Measurements from ENCODE around the gene MEOX2. TPM values are rescaled to one million over a fixed set of nuclear protein-coding genes. Genes with fewer than 3 reads are reported as not detected.

Gene MEOX2
- total RNA-seq, 4 donors from 2014 or later: 0.51 to 16.9 (median 5.7) TPM

DNA sequence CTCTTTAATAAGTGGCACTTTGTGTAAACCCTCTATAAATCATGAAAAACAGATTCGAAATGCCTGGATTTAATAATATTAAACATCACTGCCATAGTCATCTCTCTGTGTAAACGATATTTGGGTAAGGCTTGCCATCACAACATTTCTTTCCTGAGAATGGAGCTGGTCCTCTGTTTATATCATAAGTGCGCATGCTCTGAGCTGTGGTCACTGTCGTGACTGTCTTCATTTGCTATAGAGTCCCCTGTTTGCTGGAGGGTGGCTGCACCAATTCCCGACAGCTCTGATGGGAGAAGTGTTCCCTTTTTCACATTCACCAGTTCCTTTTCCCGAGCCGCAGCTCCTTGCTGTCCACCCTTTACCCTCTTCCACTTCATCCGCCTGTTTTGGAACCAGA, 74.3 kb downstream of the MEOX2 start:
- no peaks in the 10 kb centered on the region for H3K27me3 ChIP-seq
- TF ChIP-seq, protein P1, sequence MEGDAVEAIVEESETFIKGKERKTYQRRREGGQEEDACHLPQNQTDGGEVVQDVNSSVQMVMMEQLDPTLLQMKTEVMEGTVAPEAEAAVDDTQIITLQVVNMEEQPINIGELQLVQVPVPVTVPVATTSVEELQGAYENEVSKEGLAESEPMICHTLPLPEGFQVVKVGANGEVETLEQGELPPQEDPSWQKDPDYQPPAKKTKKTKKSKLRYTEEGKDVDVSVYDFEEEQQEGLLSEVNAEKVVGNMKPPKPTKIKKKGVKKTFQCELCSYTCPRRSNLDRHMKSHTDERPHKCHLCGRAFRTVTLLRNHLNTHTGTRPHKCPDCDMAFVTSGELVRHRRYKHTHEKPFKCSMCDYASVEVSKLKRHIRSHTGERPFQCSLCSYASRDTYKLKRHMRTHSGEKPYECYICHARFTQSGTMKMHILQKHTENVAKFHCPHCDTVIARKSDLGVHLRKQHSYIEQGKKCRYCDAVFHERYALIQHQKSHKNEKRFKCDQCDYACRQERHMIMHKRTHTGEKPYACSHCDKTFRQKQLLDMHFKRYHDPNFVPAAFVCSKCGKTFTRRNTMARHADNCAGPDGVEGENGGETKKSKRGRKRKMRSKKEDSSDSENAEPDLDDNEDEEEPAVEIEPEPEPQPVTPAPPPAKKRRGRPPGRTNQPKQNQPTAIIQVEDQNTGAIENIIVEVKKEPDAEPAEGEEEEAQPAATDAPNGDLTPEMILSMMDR (IDR thresholded peaks at IDR 0.05): no peak
- no peak for TF ChIP-seq POLR2A (IDR thresholded peaks at IDR 0.05)
- no peaks in the 10 kb centered on the region for H3K4me1 ChIP-seq
- H3K27ac ChIP-seq: no peak overlapping the region
- H3K4me3 ChIP-seq: no peak overlapping the region
- no peaks in the 10 kb centered on the region for H3K9me3 ChIP-seq
- DNase-seq: no peak
- H3K36me3 ChIP-seq: no peaks in the 10 kb centered on the region
- intact Hi-C loops (cut with DNase I; ENCODE audit: low total_unique reads): no loop called here

DNA sequence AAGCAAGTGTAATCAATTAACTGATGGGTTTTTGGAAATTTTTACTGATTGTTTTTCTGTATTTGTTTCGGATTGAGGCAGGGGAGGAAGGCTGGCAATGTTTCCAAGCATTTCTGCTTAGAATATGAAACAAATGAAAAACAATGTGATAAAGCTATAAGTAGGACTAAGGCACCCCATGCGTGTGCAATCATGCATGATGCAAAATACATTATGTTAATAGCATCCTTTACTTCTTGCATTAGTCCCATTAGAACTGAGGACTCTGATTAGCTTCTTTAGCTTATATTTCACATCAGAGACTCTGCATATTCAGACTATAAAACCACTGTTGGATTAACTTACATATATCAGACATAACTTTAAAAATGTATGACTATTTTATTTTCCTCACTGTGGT, 76.0 kb downstream of the MEOX2 start:
- no peak for DNase-seq
- H3K27ac ChIP-seq: no peak overlapping the region
- no peaks in the 10 kb centered on the region for H3K9me3 ChIP-seq
- intact Hi-C loops (cut with DNase I; ENCODE audit: low total_unique reads): no loop called here
- TF ChIP-seq POLR2A (IDR thresholded peaks at IDR 0.05): no peak
- TF ChIP-seq, protein P1 (IDR thresholded peaks at IDR 0.05): no peak
- no peaks in the 10 kb centered on the region for H3K4me1 ChIP-seq
- no peak overlapping the region for H3K4me3 ChIP-seq
- no peaks in the 10 kb centered on the region for H3K27me3 ChIP-seq
- no peaks in the 10 kb centered on the region for H3K36me3 ChIP-seq

DNA sequence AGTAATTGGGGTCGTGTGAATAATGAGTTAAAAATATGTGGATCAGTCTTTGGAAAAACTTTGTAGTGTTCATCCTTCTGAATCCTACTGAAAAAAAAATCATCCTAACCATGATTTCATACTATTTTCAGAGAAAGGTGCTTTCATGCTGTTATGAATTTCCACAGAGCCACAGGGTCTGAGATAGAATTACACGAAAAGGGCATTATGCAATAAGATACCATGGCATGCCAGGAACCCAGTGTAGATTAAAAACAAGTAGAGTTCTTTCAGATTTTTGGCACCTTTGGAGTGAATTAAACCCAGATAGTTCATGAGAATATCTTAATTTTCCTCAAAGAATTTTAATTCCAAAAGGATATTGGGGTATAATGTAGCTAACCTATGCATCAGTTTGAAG, 77.2 kb downstream of the MEOX2 start:
- intact Hi-C loops (cut with DNase I; ENCODE audit: low total_unique reads): no loop called here
- no peak for TF ChIP-seq POLR2A (IDR thresholded peaks at IDR 0.05)
- TF ChIP-seq, protein P1 (IDR thresholded peaks at IDR 0.05): no peak
- H3K27me3 ChIP-seq: no peaks in the 10 kb centered on the region
- no peaks in the 10 kb centered on the region for H3K4me1 ChIP-seq
- no peak overlapping the region for H3K4me3 ChIP-seq
- no peak for DNase-seq
- H3K27ac ChIP-seq: no peak overlapping the region
- no peaks in the 10 kb centered on the region for H3K9me3 ChIP-seq
- H3K36me3 ChIP-seq: no peaks in the 10 kb centered on the region

DNA sequence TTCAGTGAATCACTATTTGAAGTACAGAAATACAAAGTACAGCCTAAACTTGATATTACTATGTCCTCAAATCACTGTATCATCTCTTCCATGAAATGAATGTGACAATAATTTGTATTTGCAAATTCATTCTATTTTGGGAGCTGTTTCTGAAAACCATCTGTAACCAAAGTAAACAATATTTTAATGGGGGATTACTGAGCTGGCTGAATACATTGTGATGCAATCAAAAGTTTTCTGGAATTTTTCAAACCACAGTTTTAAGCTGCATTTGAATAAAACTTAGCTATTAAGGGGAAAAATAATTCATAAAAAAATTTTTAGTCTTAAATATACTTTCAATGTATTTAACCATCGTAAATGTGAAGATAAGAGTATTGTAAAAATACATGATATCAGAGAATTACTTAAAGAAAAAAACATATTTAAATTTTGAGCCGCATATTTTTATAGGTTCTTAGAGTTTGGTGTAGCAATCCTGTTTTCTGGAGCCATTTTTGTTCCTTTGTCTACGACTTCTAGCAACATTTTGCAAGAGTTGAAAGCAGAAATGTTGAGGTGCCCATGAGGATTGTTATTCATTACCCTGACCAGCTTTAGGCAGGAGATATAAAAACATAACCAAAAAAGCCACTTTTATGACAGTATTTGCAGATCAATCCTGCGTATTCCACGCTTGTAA, 78.8 kb downstream of the MEOX2 start:
- no peaks in the 10 kb centered on the region for H3K4me1 ChIP-seq

DNA sequence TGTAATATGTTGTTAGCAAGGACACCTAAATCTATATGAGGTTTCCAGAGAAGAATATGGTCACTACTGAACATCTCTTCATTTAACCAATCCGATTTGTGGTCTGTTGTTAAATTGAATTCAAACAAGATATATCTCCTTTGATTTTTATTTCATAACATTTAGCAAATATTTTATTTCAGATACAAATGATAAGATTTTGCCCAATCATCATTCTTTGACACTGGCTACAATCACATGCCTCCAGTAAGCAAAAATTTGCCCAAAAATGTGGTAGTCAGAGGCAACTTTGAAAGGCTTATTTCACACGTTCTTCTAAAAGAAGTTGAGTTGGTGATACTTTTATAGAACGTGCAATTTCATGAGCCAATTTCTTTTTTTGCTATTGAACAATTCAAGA, 79.9 kb downstream of the MEOX2 start:
- no peak for TF ChIP-seq POLR2A (IDR thresholded peaks at IDR 0.05)
- DNase-seq: no peak
- no peaks in the 10 kb centered on the region for H3K27me3 ChIP-seq
- H3K4me3 ChIP-seq: no peak overlapping the region
- no peaks in the 10 kb centered on the region for H3K9me3 ChIP-seq
- no peak overlapping the region for H3K27ac ChIP-seq
- no peaks in the 10 kb centered on the region for H3K4me1 ChIP-seq
- intact Hi-C loops (cut with DNase I; ENCODE audit: low total_unique reads): no loop called here
- no peaks in the 10 kb centered on the region for H3K36me3 ChIP-seq

More for the DNA sequence above, 78.8 kb downstream of the MEOX2 start:
- no peaks in the 10 kb centered on the region for H3K36me3 ChIP-seq
- TF ChIP-seq, protein P1 (IDR thresholded peaks at IDR 0.05): no peak
- TF ChIP-seq POLR2A (IDR thresholded peaks at IDR 0.05): no peak
- DNase-seq: no peak
- no peak overlapping the region for H3K27ac ChIP-seq
- H3K27me3 ChIP-seq: no peaks in the 10 kb centered on the region
- H3K9me3 ChIP-seq: no peaks in the 10 kb centered on the region
- no peak overlapping the region for H3K4me3 ChIP-seq
- intact Hi-C loops (cut with DNase I; ENCODE audit: low total_unique reads): no loop called here

DNA sequence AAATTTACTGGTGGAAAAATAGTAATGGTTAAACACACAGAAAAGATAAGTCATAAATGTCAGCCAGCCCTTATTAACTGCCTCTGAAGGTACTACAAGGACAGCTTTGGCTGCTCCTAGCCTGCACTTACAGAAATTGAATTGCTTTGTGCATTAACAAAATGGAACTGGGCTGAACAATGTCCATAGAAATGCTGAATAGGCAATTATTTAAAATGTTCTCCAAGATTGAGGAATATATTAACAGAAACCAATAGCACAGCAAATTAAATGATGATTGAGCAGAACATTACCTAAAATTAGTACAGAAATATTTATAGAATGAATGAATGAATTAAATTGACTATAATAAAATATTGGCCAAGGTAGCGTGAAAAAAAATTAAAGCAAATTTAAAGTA, 82.3 kb downstream of the MEOX2 start:
- H3K36me3 ChIP-seq: no peaks in the 10 kb centered on the region
- H3K27ac ChIP-seq: no peak overlapping the region
- DNase-seq: no peak
- TF ChIP-seq, protein P1 (IDR thresholded peaks at IDR 0.05): no peak
- no peak for TF ChIP-seq POLR2A (IDR thresholded peaks at IDR 0.05)
- H3K9me3 ChIP-seq: no peaks in the 10 kb centered on the region
- no peaks in the 10 kb centered on the region for H3K27me3 ChIP-seq
- no peak overlapping the region for H3K4me3 ChIP-seq
- intact Hi-C loops (cut with DNase I; ENCODE audit: low total_unique reads): no loop called here
- H3K4me1 ChIP-seq: no peaks in the 10 kb centered on the region

Data from uterus (tissue), 4 donors.